Right renal cortex interstitium (tissue), 3 donors: ENCODE measurements around the gene GCNT2. TPM values are rescaled to one million over a fixed set of nuclear protein-coding genes. Genes with fewer than 3 reads are reported as not detected.
"Not testable (repeated sequence)": the region's sequence is repeated elsewhere in the genome, so short reads cannot be mapped to it uniquely, and the experiment has no call there.

Source experiments
- DNase-seq, 3 donors: peaks; one replicate each; pipeline ENCODE4 v3.0.0-alpha.2; 2013; ENCODE audit warnings: low read depth in 3 of 3, low spot score in 2 of 3
- polyA plus RNA-seq, 3 donors: library from polyadenylated mRNA; unstranded; fragments of 120-200 nt; gene quantifications; one replicate each; pipeline ENCODE4 v1.2.1, GENCODE V29; 2013; ENCODE audit not compliant: insufficient read length in 3 of 3

Gene GCNT2
- polyA plus RNA-seq, 3 donors: 17.0 to 18.7 (median 17.3) TPM

DNA sequence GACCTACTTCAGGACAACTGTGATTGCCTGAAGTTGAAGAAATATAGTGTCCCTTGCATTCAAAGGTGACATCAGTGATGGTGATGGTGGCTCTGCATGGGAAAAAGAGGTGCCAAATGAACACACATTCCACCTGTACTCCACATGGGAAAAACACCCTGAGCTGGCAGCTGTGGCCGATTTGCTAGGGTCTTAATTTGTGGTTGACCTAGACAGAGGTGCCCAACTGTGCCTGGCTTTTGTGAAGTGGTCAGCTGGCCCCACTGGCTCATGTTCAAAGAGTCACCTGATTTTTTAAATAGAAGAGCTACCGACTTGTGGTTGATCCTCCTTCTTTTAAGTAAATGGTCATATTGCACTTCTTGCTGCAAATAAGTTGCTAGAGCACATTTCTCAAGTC is 7.6 kb upstream of the GCNT2 start:
- DNase-seq: no peak

- DNase-seq: no peak
Observed at GRCh38 chr6:10514049-10514780, 6.9 kb upstream of the GCNT2 start.

DNA sequence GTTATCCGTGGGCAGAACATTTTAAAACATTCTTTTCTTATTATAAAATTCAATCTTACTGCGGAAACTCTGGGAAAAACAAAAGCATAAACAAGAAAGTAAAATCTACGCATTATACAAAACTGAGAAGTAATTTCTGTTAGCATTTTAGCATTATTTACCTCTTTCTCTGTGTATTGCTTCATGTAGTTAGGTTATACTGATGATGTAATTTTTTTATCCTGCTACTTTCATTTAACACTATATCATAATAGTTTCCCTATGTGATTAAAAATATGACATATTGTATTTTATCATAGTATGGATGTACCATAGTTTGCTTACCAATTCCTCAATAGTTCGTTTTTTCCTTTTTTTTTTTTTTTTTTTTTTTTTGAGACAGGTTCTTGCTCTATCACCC is 4.2 kb upstream of the GCNT2 start:
- no peak for DNase-seq

GRCh38 chr6:10518557-10519407 is 2.4 kb upstream of the GCNT2 start:
- DNase-seq: no peak

GRCh38 chr6:10519408-10519697 is 1.8 kb upstream of the GCNT2 start:
- DNase-seq: not testable (repeated sequence)

GRCh38 chr6:10520468-10520867 is 683 bp upstream of the GCNT2 start:
- no peak for DNase-seq

GRCh38 chr6:10522929-10523573 is 1.9 kb downstream of the GCNT2 start:
- DNase-seq: no peak

DNA sequence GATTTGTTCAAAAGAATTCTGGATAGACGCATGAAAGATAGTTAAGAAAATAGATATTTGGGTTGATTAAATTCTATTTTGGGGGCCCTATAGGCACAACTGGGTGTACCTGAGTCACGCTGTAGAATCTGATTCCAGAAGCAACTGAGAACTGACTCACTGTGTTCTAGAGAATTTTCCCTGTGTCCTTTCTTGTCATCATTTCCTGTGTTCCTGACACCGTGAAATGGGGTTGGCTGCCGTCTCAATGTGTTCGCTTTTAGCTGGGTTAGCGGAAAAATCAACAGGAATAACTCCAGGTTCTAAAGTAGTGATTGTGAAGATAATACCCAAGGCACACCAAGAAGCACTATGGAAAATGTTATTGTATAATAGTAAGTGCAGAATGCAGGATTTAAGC is 5.0 kb downstream of the GCNT2 start:
- no peak for DNase-seq

GRCh38 chr6:10528158-10528981 is 7.2 kb downstream of the GCNT2 start:
- no peak for DNase-seq

- no peak for DNase-seq
Observed at GRCh38 chr6:10529231-10529801, 8.2 kb downstream of the GCNT2 start.

GRCh38 chr6:10529828-10530374 is 8.8 kb downstream of the GCNT2 start:
- DNase-seq: not testable (repeated sequence)

- no peak for DNase-seq
Observed at GRCh38 chr6:10531503-10531902, 10.4 kb downstream of the GCNT2 start.

GRCh38 chr6:10531942-10532341 is 10.8 kb downstream of the GCNT2 start:
- DNase-seq: no peak

GRCh38 chr6:10532392-10532791 is 11.2 kb downstream of the GCNT2 start:
- no peak for DNase-seq

GRCh38 chr6:10534419-10534762 is 13.2 kb downstream of the GCNT2 start:
- DNase-seq: no peak

DNA sequence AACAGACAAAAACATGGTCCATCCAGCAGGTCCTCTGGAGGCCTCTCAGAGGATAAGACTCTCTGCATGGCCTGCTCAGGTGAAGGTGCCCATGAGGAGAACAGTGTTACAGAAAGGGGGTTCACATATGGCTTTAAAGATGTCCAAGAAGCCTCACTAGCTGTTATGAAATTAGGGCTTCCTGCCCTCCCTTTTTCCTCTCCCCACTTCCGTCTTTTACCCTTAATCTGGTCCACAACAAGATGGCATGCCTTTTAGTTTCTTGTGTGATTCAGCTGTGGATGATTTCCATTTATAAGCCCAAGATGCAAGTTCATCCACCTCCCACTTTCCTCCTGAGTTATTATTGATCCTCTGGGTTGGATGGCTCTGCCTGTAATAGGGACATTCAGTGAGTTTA is 14.0 kb downstream of the GCNT2 start:
- no peak for DNase-seq

DNA sequence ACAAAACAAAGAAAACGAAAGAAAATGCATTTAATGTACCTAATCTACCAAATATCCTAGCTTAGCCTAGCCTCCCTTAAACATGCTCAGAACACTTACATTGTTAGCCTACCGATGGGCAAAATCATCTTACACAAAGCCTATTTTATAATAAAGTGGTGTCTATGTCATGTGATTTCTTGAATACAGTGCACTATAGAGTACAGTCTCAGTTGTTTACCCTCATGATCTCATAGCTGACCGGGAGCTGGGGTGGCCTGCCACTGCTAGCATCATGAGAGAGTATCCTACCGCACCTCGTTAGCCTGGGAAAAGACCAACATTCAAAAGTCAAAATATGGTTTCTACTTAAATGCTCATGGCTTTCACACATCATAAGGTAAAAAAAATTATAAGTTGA is 16.6 kb downstream of the GCNT2 start:
- DNase-seq: no peak

GRCh38 chr6:10540073-10540746 is 19.1 kb downstream of the GCNT2 start:
- no peak for DNase-seq

DNA sequence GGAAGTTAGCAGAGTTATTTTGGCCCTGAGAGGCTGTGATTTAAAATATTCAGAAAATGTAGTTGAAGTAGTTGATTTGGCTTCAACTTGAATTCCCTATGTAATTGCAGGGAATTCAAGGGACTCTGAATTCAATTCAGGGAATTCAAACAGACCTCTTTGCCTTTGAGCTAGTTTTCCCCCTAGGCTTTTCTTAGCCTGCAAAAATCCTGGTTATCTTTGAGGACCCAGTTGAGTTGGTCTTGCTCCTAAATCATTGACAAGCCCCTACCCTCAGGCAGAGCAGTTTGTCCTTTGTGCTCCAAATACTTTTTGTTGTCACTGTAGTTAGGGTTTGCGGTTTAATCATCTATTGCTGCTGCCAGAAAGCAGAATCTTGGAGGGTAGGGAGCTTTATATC is 20.4 kb downstream of the GCNT2 start:
- DNase-seq: no peak

DNA sequence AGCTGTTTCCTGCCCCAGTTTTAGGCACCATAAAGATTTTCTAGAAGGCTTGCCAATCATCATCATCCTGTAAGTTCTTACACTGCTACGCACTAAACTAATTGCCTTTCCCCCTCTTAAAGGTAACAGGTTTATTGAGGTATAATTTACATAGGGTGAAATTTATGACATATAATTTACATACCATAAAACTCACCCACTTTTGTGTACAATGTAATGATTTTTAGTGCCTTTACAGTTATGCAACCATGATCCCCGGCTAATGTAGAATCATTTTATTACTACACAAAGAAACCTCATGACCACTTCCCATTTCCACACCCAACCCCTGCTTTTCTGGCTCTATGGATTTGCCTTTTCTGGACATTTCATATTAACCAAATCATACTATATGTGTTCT is 21.1 kb downstream of the GCNT2 start:
- no peak for DNase-seq
